IMR-90 (cell line): ENCODE results near the gene MAB21L3. TPM values are rescaled to one million over a fixed set of nuclear protein-coding genes. Genes with fewer than 3 reads are reported as not detected.
"Not testable (repeated sequence)": the region's sequence is repeated elsewhere in the genome, so short reads cannot be mapped to it uniquely, and the experiment has no call there.

Source experiments
- ATAC-seq: fragments of 200-7000 bp; cut with Tn5 transposase; 2 replicates; pipeline ENCODE4 v1.9.1; 2020; ENCODE audit warnings: low read depth, mild to moderate bottlenecking, moderate library complexity
- BruUV-seq: library from RNA; stranded (reverse); fragments of 400-500 nt; replicated peaks from 2 replicates; lab custom pipeline; 2021; lab: Mats Ljungman, UMichigan
- CTCF ChIA-PET: fragments of 300-600 bp; formaldehyde crosslinking; extraction: SDS; loops from one replicate; lab custom pipeline; 2021; ENCODE audit warnings: antibody characterized with exemption; lab: Yijun Ruan, JAX
- POLR2A ChIA-PET: fragments of 300-600 bp; sonication (Branson Sonifier 250); formaldehyde crosslinking; loops from one replicate; lab custom pipeline; 2022; ENCODE audit warnings: antibody characterized with exemption; ENCODE audit not compliant: unreplicated experiment; lab: Charles Lee
- DNase-seq: peaks from one replicate; pipeline ENCODE4 v3.0.0; 2013
- H2AFZ ChIP-seq: replicated peaks from 2 replicates; pipeline ENCODE3; 2013; ENCODE audit warnings: low read length, mild to moderate bottlenecking; ENCODE audit not compliant: poor library complexity
- H2AK5ac ChIP-seq: 2 replicates; pipeline ENCODE4 v1.6.1; 2013; ENCODE audit warnings: low read depth, low read length, inconsistent platforms
- H2AK9ac ChIP-seq: replicated peaks from 2 replicates; pipeline ENCODE3; 2013; ENCODE audit warnings: mild to moderate bottlenecking, low read depth, low read length, moderate library complexity; ENCODE audit not compliant: poor library complexity
- H2BK120ac ChIP-seq: 2 replicates; pipeline ENCODE4 v1.6.1; 2013; ENCODE audit warnings: low read depth, low read length, inconsistent platforms
- H2BK15ac ChIP-seq: 3 replicates; pipeline ENCODE4 v1.6.1; 2013; ENCODE audit warnings: low read depth, low read length, inconsistent platforms
- H2BK20ac ChIP-seq: 2 replicates; pipeline ENCODE4 v1.6.1; 2013; ENCODE audit warnings: low read depth, mild to moderate bottlenecking, inconsistent platforms, low read length, moderate library complexity
- H2BK5ac ChIP-seq: 2 replicates; pipeline ENCODE4 v1.6.1; 2013; ENCODE audit warnings: mild to moderate bottlenecking, low read depth, low read length, inconsistent platforms; ENCODE audit not compliant: poor library complexity, severe bottlenecking
- H3K14ac ChIP-seq: replicated peaks from 2 replicates; pipeline ENCODE4 v1.6.1; 2013; ENCODE audit warnings: low read depth, low read length, inconsistent platforms
- H3K18ac ChIP-seq: 2 replicates; pipeline ENCODE4 v1.6.1; 2013; ENCODE audit warnings: low read depth, low read length, control low read depth
- H3K23ac ChIP-seq: 2 replicates; pipeline ENCODE4 v1.6.1; 2013; ENCODE audit warnings: low read depth, low read length, inconsistent platforms
- H3K27ac ChIP-seq: 2 replicates; pipeline ENCODE4 v1.5.1; 2013; ENCODE audit warnings: mild to moderate bottlenecking, control low read depth, low read length; ENCODE audit not compliant: insufficient read depth
- H3K27me3 ChIP-seq: 2 replicates; pipeline ENCODE4 v1.6.1; 2013; ENCODE audit warnings: low read length; ENCODE audit not compliant: control insufficient read depth, insufficient read depth
- H3K36me3 ChIP-seq: 2 replicates; pipeline ENCODE4 v1.6.1; 2013; ENCODE audit warnings: low read length, mixed read lengths; ENCODE audit not compliant: control insufficient read depth, insufficient read depth
- H3K4ac ChIP-seq: 2 replicates; pipeline ENCODE4 v1.6.1; 2013; ENCODE audit warnings: low read depth, low read length, inconsistent platforms
- H3K4me1 ChIP-seq: 2 replicates; pipeline ENCODE4 v1.6.1; 2013; ENCODE audit warnings: low read length, mixed read lengths; ENCODE audit not compliant: control insufficient read depth, insufficient read depth
- H3K4me2 ChIP-seq: 2 replicates; pipeline ENCODE4 v1.6.1; 2013; ENCODE audit warnings: low read depth, mild to moderate bottlenecking, control low read depth, low read length, moderate library complexity
- H3K4me3 ChIP-seq: 2 replicates; pipeline ENCODE4 v1.5.1; 2013; ENCODE audit warnings: low read depth, mild to moderate bottlenecking, control low read depth, low read length, moderate library complexity; ENCODE audit not compliant: insufficient read depth
- H3K56ac ChIP-seq: 2 replicates; pipeline ENCODE4 v1.6.1; 2013; ENCODE audit warnings: low read length, inconsistent platforms; ENCODE audit not compliant: insufficient read depth; ENCODE audit errors: extremely low read depth
- H3K79me1 ChIP-seq, 2 experiments: 2 replicates each; pipeline ENCODE4 v1.6.1; 2013; ENCODE audit warnings: low read length in 2 of 2, inconsistent platforms in 1 of 2, low read depth in 1 of 2
- H3K9ac ChIP-seq: 2 replicates; pipeline ENCODE4 v1.6.1; 2013; ENCODE audit warnings: low read depth, low read length, control low read depth
- H3K9me1 ChIP-seq: 2 replicates; pipeline ENCODE4 v1.6.1; 2013; ENCODE audit warnings: low read length, inconsistent platforms; ENCODE audit not compliant: insufficient read depth
- H3K9me3 ChIP-seq: 2 replicates; pipeline ENCODE4 v1.6.1; 2013; ENCODE audit warnings: low read length; ENCODE audit not compliant: control insufficient read depth, insufficient read depth
- H4K20me1 ChIP-seq: 2 replicates; pipeline ENCODE4 v1.6.1; 2013; ENCODE audit warnings: low read length, inconsistent platforms; ENCODE audit not compliant: insufficient read depth
- H4K5ac ChIP-seq: 2 replicates; pipeline ENCODE4 v1.6.1; 2013; ENCODE audit warnings: mild to moderate bottlenecking, low read depth, low read length, control low read depth
- H4K8ac ChIP-seq, 2 experiments: 2 replicates each; pipeline ENCODE4 v1.6.1; 2013; ENCODE audit warnings: low read depth in 2 of 2, low read length in 2 of 2, control low read depth in 1 of 2, inconsistent platforms in 1 of 2
- H4K91ac ChIP-seq: 2 replicates; pipeline ENCODE4 v1.6.1; 2013; ENCODE audit warnings: low read depth, low read length, inconsistent platforms; ENCODE audit not compliant: insufficient read depth
- WGBS, 2 experiments: methylation state at CpG; one replicate each; pipeline versions ENCODE4 v1.1.5 to v1.1.7; 2013; ENCODE audit warnings: missing lambda C conversion rate in 2 of 2; ENCODE audit not compliant: insufficient read length in 1 of 2; ENCODE audit errors: extremely low coverage in 2 of 2; 5-methylcytosine and 5-hydroxymethylcytosine counted together
- dilution Hi-C: fragments of 300-500 bp; cut with HindIII; formaldehyde crosslinking; loops from one replicate; pipeline ENCODE4 v1.14.3; 2018; ENCODE audit warnings: low sequenced_read_pairs; ENCODE audit not compliant: unreplicated experiment
- in situ Hi-C: fragments of 300-500 bp; cut with MboI; formaldehyde crosslinking; loops from 3 replicates; pipeline ENCODE4 v1.14.3; 2019; ENCODE audit warnings: low sequenced_read_pairs, inconsistent platforms, mixed read lengths
- intact Hi-C: fragments of 100-400 bp; cut with micrococcal nuclease; formaldehyde crosslinking; loops from 2 replicates; pipeline ENCODE4 v1.10.0; 2022
- polyA plus RNA-seq, 3 experiments: library from polyadenylated mRNA; depleted of rRNA; stranded (reverse); fragments of >200 nt; gene quantifications; 2 replicates each; pipeline ENCODE4 v1.2.3, GENCODE V29; 2012; ENCODE audit warnings: low replicate concordance in 1 of 3
- total RNA-seq: library from RNA; depleted of rRNA; stranded (reverse); fragments of >200 nt; gene quantifications from 2 replicates; pipeline ENCODE4 v1.2.3, GENCODE V29; 2012

Gene MAB21L3
- total and polyA plus RNA-seq, 2 of the 4 experiments (the other 2 are of a cell fraction), result not detected

DNA sequence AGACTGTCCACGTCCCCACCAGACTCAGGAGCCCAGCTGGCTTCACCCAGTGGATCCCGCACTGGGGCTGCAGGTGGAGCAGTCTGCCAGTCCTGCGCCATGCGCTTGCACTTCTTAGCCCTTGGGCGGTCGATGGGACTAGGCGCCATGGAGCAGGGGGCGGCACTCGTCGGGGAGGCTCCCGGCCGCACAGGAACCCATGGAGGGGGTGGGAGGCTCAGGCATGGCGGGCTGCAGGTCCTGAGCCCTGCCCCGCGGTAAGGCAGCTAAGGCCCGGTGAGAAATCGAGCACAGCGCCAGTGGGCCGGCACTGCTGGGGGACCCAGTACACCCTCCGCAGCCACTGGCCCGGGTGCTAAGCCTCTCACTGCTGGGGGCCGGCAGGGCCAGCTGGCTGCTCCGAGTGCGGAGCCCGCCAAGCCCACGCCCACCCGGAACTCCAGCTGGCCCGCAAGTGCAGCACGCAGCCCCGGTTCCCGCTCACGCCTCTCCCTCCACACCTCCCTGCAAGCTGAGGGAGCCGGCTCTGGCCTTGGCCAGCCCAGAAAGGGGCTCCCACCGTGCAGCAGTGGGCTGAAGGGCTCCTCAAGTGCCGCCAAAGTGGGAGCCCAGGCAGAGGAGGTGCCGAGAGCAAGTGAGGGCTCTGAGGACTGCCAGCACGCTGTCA is 35.4 kb downstream of the MAB21L3 start:
- H3K9me3 ChIP-seq, H3K36me3 ChIP-seq, H2AFZ ChIP-seq, H2AK9ac ChIP-seq, intact Hi-C loops, H3K4ac ChIP-seq, H2BK15ac ChIP-seq, H3K79me1 ChIP-seq, BruUV-seq, H3K23ac ChIP-seq, H3K4me1 ChIP-seq, H3K4me3 ChIP-seq, H2BK120ac ChIP-seq, H3K9ac ChIP-seq, H2BK5ac ChIP-seq, H3K18ac ChIP-seq, H3K14ac ChIP-seq, POLR2A ChIA-PET, ATAC-seq, H3K4me2 ChIP-seq, H4K20me1 ChIP-seq, DNase-seq, H3K9me1 ChIP-seq, in situ Hi-C loops, H3K27me3 ChIP-seq, H3K27ac ChIP-seq, H4K8ac ChIP-seq, H2AK5ac ChIP-seq, H4K5ac ChIP-seq, H3K56ac ChIP-seq, H2BK20ac ChIP-seq, H4K91ac ChIP-seq, dilution Hi-C loops: not testable (repeated sequence)
- CTCF ChIA-PET, result interaction anchor here (1.2 to 5.5 kb wide), 3 partner anchors 7 to 352 kb away, joined by 3 to 23 read pairs (median 7); no protein-coding TSS in a partner anchor
- WGBS, 2 experiments, result 87% methylated on average over 9 of the region's 37 CpGs; no CpG with 5 or more reads in 1 of the 2 experiments
